Stimulated activated CD8-positive, alpha-beta memory T cell treated with anti-CD3 and anti-CD28 coated beads, Interleukin-15, amount 100 ng/mL, for 1 hour (primary cell): ENCODE data around the gene FOXA1.
"Not testable (repeated sequence)": the region's sequence is repeated elsewhere in the genome, so short reads cannot be mapped to it uniquely, and the experiment has no call there.

ENCODE experiments used
- DNase-seq: peaks from one replicate; pipeline ENCODE4 v3.0.0-alpha.2; 2020; ENCODE audit warnings: low read depth

FOXA1 gene

DNA sequence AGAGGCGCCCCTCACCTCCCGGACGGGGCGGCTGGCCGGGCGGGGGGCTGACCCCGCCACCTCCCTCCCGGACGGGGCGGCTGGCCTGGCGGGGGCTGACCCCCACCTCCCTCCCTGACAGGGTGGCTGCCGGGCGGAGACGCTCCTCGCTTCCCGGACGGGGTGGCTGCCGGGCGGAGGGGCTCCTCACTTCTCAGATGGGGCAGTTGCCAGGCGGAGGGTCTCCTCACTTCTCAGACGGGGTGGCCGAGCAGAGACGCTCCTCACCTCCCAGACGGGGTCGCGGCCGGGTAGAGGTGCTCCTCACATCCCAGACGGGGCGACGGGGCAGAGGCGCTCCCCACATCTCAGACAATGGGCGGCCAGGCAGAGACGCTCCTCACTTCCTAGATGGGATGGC is 39.5 kb downstream of the FOXA1 start:
- not testable (repeated sequence) for DNase-seq

DNA sequence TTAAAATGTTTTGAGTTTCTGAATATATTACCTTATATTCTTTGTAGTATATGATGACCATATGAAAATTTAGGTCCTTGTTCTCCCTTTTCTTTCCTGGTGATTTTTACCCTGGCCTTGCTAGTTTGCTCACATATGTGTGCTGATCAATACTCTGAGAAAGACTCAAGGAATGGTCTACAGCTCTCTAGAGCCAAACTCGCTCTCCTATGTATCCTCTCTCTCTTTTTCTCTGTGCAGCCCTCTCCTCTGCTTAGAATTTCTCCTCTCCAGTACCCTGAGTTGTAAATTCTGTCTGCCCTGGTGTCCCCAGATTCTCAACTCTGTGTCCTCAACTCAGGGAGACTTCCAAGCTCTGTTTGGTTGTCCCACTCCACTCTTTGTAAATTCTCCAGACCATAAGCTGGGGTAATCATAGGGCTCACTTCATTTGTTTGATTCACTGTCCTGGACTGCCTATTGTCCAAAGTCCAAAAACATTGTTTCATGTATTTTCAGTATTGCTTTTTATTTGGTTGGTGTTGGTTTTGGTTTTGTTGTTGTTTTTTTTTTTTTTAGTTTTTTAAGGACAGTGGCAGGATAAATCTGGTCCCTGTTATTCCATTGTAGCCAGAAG is 41.0 kb downstream of the FOXA1 start:
- DNase-seq, result no peak

DNA sequence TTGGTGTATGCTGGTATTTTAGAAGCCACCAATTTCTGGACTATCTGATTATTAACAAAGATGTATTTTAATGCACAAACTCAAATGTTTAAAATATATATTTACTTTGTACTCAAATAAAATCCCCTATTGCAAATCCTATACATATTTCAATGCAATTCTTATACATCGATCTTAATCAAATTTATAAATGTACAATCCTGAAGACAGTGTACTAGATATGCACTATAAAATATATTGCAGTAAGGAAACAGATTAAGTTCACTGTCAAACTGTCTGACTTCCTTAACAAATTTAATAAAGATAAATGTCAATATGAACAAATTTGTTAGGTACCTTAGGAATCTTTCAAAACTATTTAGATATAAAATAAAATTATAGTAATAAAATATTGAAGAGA is 43.9 kb downstream of the FOXA1 start:
- no peak for DNase-seq

DNA sequence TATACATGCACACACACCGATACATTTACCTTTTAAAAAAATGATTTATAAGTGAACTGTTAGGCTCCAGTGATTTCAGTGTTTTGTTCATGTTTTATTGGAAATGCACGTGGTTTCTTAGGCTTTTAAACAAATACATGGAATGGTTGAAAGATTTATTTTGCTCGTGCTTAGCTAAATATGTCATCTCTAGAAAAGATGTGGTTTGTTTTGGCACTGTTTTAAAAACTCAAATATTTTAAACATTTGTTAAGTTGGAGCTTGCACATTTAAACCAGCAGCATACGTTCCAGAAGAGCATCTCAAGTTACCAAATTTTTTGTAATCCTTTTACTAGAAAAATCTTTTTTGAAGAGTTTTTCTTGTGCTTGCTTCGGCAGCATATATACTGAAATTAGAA is 44.5 kb downstream of the FOXA1 start:
- no peak for DNase-seq

DNA sequence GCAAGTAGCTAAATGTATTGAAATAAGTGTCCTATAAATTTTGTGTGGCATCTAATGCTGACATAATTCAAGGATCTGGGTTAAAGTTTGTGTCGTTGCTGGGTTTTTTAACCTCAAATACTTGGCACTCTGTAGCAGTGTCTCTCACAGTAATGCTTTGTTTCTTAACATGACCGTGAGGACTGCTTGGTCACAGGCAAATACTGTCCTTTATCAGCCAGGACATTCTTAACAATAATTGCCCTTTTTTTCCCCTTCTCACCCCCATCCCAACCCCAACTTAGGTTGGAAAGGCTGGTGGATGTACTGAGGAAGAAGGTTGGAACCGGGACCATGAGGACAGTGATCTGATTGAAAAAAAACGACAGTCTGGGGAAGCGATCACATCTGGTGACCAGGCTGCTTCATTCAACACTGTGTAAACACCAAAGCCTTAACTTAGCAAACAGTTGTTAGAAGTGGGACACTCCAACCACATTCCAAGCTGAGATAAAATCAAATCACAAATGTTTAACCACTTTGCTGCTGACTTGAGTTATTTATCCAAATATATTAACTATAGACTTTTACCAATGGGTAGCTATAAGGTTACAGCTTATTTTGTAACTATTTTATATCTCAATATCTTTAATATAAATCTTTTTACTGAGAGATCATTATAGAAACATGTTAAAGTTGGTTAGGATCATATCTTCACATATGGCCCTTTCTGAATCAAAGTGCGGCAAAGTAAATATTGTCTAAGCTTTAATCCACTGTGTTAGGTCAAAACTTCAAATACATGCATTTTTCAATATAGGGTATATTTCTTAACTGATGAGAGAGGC is 48.2 kb downstream of the FOXA1 start:
- DNase-seq, result no peak

DNA sequence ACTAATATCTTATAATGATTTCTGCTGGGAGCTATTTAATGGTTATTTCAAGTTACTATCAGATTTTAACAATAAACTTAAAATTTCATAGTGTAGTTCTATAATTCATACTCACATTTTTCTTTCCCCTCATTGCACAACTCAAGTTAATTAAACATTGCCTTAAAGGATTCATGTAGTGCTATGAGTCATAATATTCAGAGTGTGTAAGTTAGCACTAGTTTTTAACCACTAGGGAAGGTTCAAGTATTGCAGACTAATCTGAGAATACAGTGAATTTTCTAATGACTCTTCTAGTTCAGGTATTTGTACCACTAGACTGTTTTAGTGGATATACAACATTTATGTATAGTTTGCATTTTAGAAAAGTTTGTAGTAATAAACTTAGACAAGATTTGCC is 49.9 kb downstream of the FOXA1 start:
- no peak for DNase-seq

DNA sequence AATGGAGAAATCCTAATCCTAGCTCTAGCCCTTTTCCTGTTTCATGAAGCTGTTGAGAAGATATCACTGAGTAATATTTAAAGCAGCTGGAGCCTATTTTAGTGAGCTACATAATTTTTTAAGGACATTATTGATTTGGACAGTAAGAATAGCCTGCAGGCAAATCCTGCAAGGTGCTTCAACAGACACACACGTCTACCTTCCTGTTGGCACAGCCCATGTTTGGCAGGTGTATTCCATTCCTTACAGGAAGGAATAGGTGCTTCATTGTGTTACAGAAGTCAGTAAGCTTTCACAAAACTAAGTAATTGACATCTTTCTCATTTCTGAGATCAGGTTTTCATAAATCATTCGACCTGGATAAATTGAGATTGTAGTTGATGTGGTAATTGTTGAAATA is 50.6 kb downstream of the FOXA1 start:
- DNase-seq, result no peak

DNA sequence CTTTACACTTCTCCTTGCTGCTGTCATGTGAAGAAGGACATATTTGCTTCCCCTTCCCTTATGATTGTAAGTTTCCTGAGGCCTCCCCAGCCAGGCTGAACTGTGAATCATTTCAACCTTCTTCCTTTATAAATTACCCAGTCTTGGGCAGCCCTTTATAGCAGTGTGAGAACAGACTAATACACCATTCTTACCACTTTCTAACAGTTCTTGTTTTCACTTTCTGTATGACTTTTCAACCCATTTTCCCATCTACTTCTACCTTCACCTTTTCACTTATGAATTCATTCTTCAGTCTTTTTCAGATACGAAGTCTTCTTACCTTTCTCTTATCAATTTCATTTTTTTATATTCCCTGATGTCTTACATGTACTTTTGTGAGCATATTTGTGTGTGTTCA is 55.1 kb downstream of the FOXA1 start:
- no peak for DNase-seq
